Thymus (tissue), 11 donors: Measurements from ENCODE around the gene MRPL27. TPM values are rescaled to one million over a fixed set of nuclear protein-coding genes. Genes with fewer than 3 reads are reported as not detected.

Experiments
- DNase-seq, 9 donors: peaks; one replicate each; pipeline ENCODE4 v3.0.0-alpha.2; 2013; ENCODE audit warnings: low spot score in 9 of 9, low read depth in 6 of 9, missing footprints in 1 of 9
- H3K27ac ChIP-seq, 2 donors: one replicate each; pipeline ENCODE4 v1.5.1; 2013; ENCODE audit warnings: control low read depth in 1 of 2, low read depth in 1 of 2, low read length in 1 of 2, mild to moderate bottlenecking in 1 of 2, moderate library complexity in 1 of 2
- H3K27me3 ChIP-seq, 2 donors: one replicate each; pipeline ENCODE4 v1.5.1; 2013; ENCODE audit warnings: low read length in 1 of 2; ENCODE audit not compliant: control insufficient read depth in 2 of 2, insufficient read depth in 1 of 2
- H3K36me3 ChIP-seq, 2 donors: one replicate each; pipeline ENCODE4 v1.5.1; 2013; ENCODE audit warnings: low read length in 1 of 2, mild to moderate bottlenecking in 1 of 2, moderate library complexity in 1 of 2; ENCODE audit not compliant: control insufficient read depth in 2 of 2, insufficient read depth in 2 of 2
- H3K4me1 ChIP-seq, 2 donors: one replicate each; pipeline ENCODE4 v1.5.1; 2013; ENCODE audit warnings: low read length in 2 of 2; ENCODE audit not compliant: control insufficient read depth in 2 of 2, insufficient read depth in 2 of 2
- H3K4me3 ChIP-seq, 2 donors: one replicate each; pipeline ENCODE4 v1.5.1; 2013; ENCODE audit warnings: low read length in 2 of 2, control low read depth in 1 of 2, mild to moderate bottlenecking in 1 of 2
- H3K9me3 ChIP-seq, 2 donors: one replicate each; pipeline ENCODE4 v1.5.1; 2013; ENCODE audit warnings: low read length in 1 of 2, mild to moderate bottlenecking in 1 of 2; ENCODE audit not compliant: control insufficient read depth in 2 of 2, insufficient read depth in 1 of 2
- WGBS: extraction: QIAGEN DNeasy Blood & Tissue Kit; methylation state at CpG from one replicate; pipeline ENCODE4 v1.1.7; 2013; 5-methylcytosine and 5-hydroxymethylcytosine counted together
- polyA plus RNA-seq: library from polyadenylated mRNA; stranded (reverse); fragments of 200-250 nt; gene quantifications from one replicate; pipeline ENCODE4 v1.2.3, GENCODE V29; 2013
- total RNA-seq: library from RNA; stranded (reverse); fragments of 120-200 nt; gene quantifications from one replicate; pipeline ENCODE4 v1.2.4, GENCODE V29; 2013
- donor health status: healthy.

MRPL27 gene
- total and polyA plus RNA-seq, 2 donors: 69.2 to 85.9 TPM

DNA sequence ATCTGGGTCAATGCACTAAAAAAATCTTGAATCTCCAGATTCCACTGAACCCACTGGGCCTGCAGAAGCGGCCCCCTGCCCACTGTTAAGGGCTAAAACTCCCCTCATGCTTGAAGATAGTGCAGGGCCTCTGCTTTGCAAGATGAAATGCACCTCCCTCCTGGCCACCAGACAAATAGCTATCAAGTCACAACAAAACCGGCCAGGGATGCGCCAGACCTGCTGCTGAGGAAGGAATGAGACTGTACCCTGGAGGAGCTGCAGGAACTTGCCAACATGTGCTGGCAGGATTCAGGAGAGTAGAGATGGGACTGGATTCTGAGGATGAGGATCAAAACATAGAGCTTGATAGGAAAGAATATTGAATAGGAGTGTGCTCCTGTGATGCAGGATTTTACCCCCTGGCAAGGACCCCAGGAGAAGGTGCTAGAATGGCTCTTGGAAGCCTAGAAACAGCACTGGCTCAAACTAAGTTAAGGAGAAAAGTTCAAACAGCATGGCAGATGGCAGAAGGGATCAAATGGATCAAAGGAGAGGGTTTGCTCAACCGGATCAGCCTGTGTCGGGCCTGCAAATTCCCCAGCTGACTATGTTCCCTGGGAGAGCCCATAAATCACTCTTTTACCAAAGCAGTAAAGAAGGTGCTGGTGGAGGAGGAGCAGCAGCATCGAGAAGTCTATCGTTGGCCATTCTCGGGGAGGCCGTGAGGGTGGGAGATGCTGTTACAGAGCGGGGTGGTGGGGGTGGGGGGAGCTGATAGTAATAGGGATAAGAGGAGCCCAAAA lies 54.3 kb downstream of the MRPL27 start:
- Histone ChIP-seq H3K4me3 (no peak overlapping the region), H3K4me1 (peaks cover 0 to 22% of the 10 kb centered on the region in 2 donors), H3K27ac (peak overlapping the region; percentile 47 to 67), H3K36me3 (no peaks in the 10 kb centered on the region), H3K9me3 (no peaks in the 10 kb centered on the region), H3K27me3 (peaks cover 0 to 4% of the 10 kb centered on the region in 2 donors)
- DNase-seq: peak in 1 of 9 donors; percentile 20
- 90% methylated on average over 10 of the region's 10 CpGs for WGBS

Other genes starting within 250 kb of the MRPL27 start
- 0.42 TPM for gene SAMD14, start 243.0 kb downstream of the MRPL27 start, total RNA-seq
- gene SAMD14, start 243.0 kb downstream of the MRPL27 start, polyA plus RNA-seq: 0.62 TPM
- gene PPP1R9B, start 222.5 kb downstream of the MRPL27 start, total RNA-seq: 26.8 TPM
- gene PPP1R9B, start 222.5 kb downstream of the MRPL27 start, polyA plus RNA-seq: 47.9 TPM
- gene SGCA, start 207.2 kb downstream of the MRPL27 start, total RNA-seq: 1.7 TPM
- 5.4 TPM for gene SGCA, start 207.2 kb downstream of the MRPL27 start, polyA plus RNA-seq
- 29.5 TPM for gene COL1A1, start 171.6 kb downstream of the MRPL27 start, total RNA-seq
- gene COL1A1, start 171.6 kb downstream of the MRPL27 start, polyA plus RNA-seq: 14.4 TPM
- gene TMEM92, start 98.7 kb downstream of the MRPL27 start, total RNA-seq: 0.09 TPM
- gene TMEM92, start 98.7 kb downstream of the MRPL27 start, polyA plus RNA-seq: 0.09 TPM
- gene XYLT2, start 27.1 kb downstream of the MRPL27 start, total RNA-seq: 16.2 TPM
- 19.5 TPM for gene XYLT2, start 27.1 kb downstream of the MRPL27 start, polyA plus RNA-seq
- 7.7 TPM for gene EME1, start within 50 bp of the MRPL27 start, total RNA-seq
- 1.4 TPM for gene EME1, start within 50 bp of the MRPL27 start, polyA plus RNA-seq
- 38.7 TPM for gene LRRC59, start 24.3 kb upstream of the MRPL27 start, total RNA-seq
- 27.8 TPM for gene LRRC59, start 24.3 kb upstream of the MRPL27 start, polyA plus RNA-seq
- gene ACSF2, start 53.0 kb upstream of the MRPL27 start, total RNA-seq: 13.4 TPM
- gene ACSF2, start 53.0 kb upstream of the MRPL27 start, polyA plus RNA-seq: 41.6 TPM
- 0.05 TPM for gene CHAD, start 95.7 kb upstream of the MRPL27 start, total RNA-seq
- 0.37 TPM for gene CHAD, start 95.7 kb upstream of the MRPL27 start, polyA plus RNA-seq
- 18.7 TPM for gene RSAD1, start 105.7 kb upstream of the MRPL27 start, total RNA-seq
- 36.4 TPM for gene RSAD1, start 105.7 kb upstream of the MRPL27 start, polyA plus RNA-seq
- gene MYCBPAP, start 135.3 kb upstream of the MRPL27 start, total RNA-seq: 1.2 TPM
- 1.5 TPM for gene MYCBPAP, start 135.3 kb upstream of the MRPL27 start, polyA plus RNA-seq
- 2.2 TPM for gene EPN3, start 159.6 kb upstream of the MRPL27 start, total RNA-seq
- gene EPN3, start 159.6 kb upstream of the MRPL27 start, polyA plus RNA-seq: 5.3 TPM
- gene SPATA20, start 174.0 kb upstream of the MRPL27 start, total RNA-seq: 8.0 TPM
- gene SPATA20, start 174.0 kb upstream of the MRPL27 start, polyA plus RNA-seq: 12.4 TPM
- gene CACNA1G, start 187.5 kb upstream of the MRPL27 start, total RNA-seq: 0.38 TPM
- 0.27 TPM for gene CACNA1G, start 187.5 kb upstream of the MRPL27 start, polyA plus RNA-seq